Measurements from ENCODE around the gene ACE. TPM values are rescaled to one million over a fixed set of nuclear protein-coding genes. Genes with fewer than 3 reads are reported as not detected.
A peak's percentile ranks its signal among the peaks of the same experiment; 100 is the strongest.

ACE gene
- total RNA-seq, 5 donors from 2014 or later (not counting 1 experiment from before 2014, with no cell fraction given) = 4.1 to 37.0 (median 12.8) TPM

GRCh38 chr17:63479495-63480184, 2.8 kb downstream of the ACE start:
- Histone ChIP-seq H3K4me3 (ENCODE audit: control insufficient read depth in 1 of 2, extremely low read depth in 1 of 2, low read length in 1 of 2) (no peak overlapping the region), H3K27me3 (replicated peaks in 1 of 2; ENCODE audit: control insufficient read depth in 2 of 2, extremely low read depth in 1 of 2, insufficient read depth in 2 of 2, low read length in 1 of 2) (peaks cover 2 to 57% of the 10 kb centered on the region in 2 experiments), H3K4me1 (ENCODE audit: control insufficient read depth in 1 of 2, extremely low read depth in 1 of 2, insufficient read depth in 2 of 2, low read length in 2 of 2) (peaks cover 4 to 27% of the 10 kb centered on the region in 2 experiments), H3K27ac (ENCODE audit: low read length) (no peak overlapping the region), H3K9me3 (no peaks in the 10 kb centered on the region), H3K36me3 (ENCODE audit: control insufficient read depth in 2 of 2, extremely low read depth in 1 of 2, insufficient read depth in 1 of 2, low read length in 1 of 2) (no peaks in the 10 kb centered on the region)
- no peaks in the 10 kb centered on the region for H3K9me3 Mint-ChIP-seq
- H3K27ac Mint-ChIP-seq = no peak overlapping the region
- H3K36me3 Mint-ChIP-seq = no peaks in the 10 kb centered on the region
- DNase-seq (no peak), ATAC-seq (replicated peaks in 1 of 4) (no peak)
- ChIA-PET CTCF (interaction anchor here (1.6 to 5.9 kb wide), 5 partner anchors 39 to 132 kb away, joined by 4 to 59 read pairs (median 13); no protein-coding TSS in a partner anchor), POLR2A (no interaction called here)
- peaks cover 4 to 18% (median 11%) of the 10 kb centered on the region in 3 donors for H3K4me1 Mint-ChIP-seq
- peak overlapping the region in 1 of 3 donors; percentile 59 for H3K4me3 Mint-ChIP-seq
- 86% methylated on average over 16 of the region's 17 CpGs for WGBS (ENCODE audit: insufficient coverage)
- peaks cover 5 to 15% of the 10 kb centered on the region in 2 donors for H3K27me3 Mint-ChIP-seq

GRCh38 chr17:63480192-63480784, 3.4 kb downstream of the ACE start:
- no peaks in the 10 kb centered on the region for H3K36me3 ChIP-seq (ENCODE audit: control insufficient read depth in 2 of 2, extremely low read depth in 1 of 2, insufficient read depth in 1 of 2, low read length in 1 of 2)
- no peak overlapping the region for H3K4me3 Mint-ChIP-seq
- 78% methylated on average over 15 of the region's 21 CpGs for WGBS (ENCODE audit: insufficient coverage)
- peaks cover 4 to 27% of the 10 kb centered on the region in 2 experiments for H3K4me1 ChIP-seq (ENCODE audit: control insufficient read depth in 1 of 2, extremely low read depth in 1 of 2, insufficient read depth in 2 of 2, low read length in 2 of 2)
- peaks cover 2 to 51% of the 10 kb centered on the region in 2 experiments for H3K27me3 ChIP-seq (replicated peaks in 1 of 2; ENCODE audit: control insufficient read depth in 2 of 2, extremely low read depth in 1 of 2, insufficient read depth in 2 of 2, low read length in 1 of 2)
- DNase-seq (no peak), ATAC-seq (replicated peaks in 1 of 4) (no peak)
- ChIA-PET CTCF (interaction anchor here (2.2 to 5.9 kb wide), 3 partner anchors 40 to 55 kb away, joined by 4 to 59 read pairs (median 30); no protein-coding TSS in a partner anchor), POLR2A (no interaction called here)
- H3K4me3 ChIP-seq (ENCODE audit: control insufficient read depth in 1 of 2, extremely low read depth in 1 of 2, low read length in 1 of 2) = no peak overlapping the region
- no peaks in the 10 kb centered on the region for H3K9me3 Mint-ChIP-seq
- H3K4me1 Mint-ChIP-seq = peaks cover 4 to 18% (median 11%) of the 10 kb centered on the region in 3 donors
- H3K27ac Mint-ChIP-seq = no peak overlapping the region
- H3K36me3 Mint-ChIP-seq = no peaks in the 10 kb centered on the region
- peaks cover 5 to 15% of the 10 kb centered on the region in 2 donors for H3K27me3 Mint-ChIP-seq
- H3K9me3 ChIP-seq = no peaks in the 10 kb centered on the region
- no peak overlapping the region for H3K27ac ChIP-seq (ENCODE audit: low read length)

- no peak overlapping the region for H3K27ac ChIP-seq (ENCODE audit: low read length)
- ATAC-seq (replicated peaks in 1 of 4) = no peak
- Mint-ChIP-seq H3K27ac (no peak overlapping the region), H3K9me3 (no peaks in the 10 kb centered on the region), H3K4me3 (no peak overlapping the region), H3K36me3 (no peaks in the 10 kb centered on the region), H3K4me1 (peaks cover 4 to 16% (median 11%) of the 10 kb centered on the region in 3 donors), H3K27me3 (peaks cover 5 to 15% of the 10 kb centered on the region in 2 donors)
- CTCF ChIA-PET = interaction anchor here (1.1 to 5.9 kb wide), 3 partner anchors 55 to 131 kb away, joined by 3 to 59 read pairs (median 30); no protein-coding TSS in a partner anchor
- H3K27me3 ChIP-seq (replicated peaks in 1 of 2; ENCODE audit: control insufficient read depth in 2 of 2, extremely low read depth in 1 of 2, insufficient read depth in 2 of 2, low read length in 1 of 2) = peaks cover 2 to 44% of the 10 kb centered on the region in 2 experiments
- H3K4me3 ChIP-seq (ENCODE audit: control insufficient read depth in 1 of 2, extremely low read depth in 1 of 2, low read length in 1 of 2) = no peak overlapping the region
- WGBS (ENCODE audit: insufficient coverage) = 88% methylated on average over 4 of the region's 11 CpGs
- no peak for DNase-seq
- H3K4me1 ChIP-seq (ENCODE audit: control insufficient read depth in 1 of 2, extremely low read depth in 1 of 2, insufficient read depth in 2 of 2, low read length in 2 of 2) = peaks cover 4 to 26% of the 10 kb centered on the region in 2 experiments
- H3K36me3 ChIP-seq (ENCODE audit: control insufficient read depth in 2 of 2, extremely low read depth in 1 of 2, insufficient read depth in 1 of 2, low read length in 1 of 2) = no peaks in the 10 kb centered on the region
- POLR2A ChIA-PET = no interaction called here
- H3K9me3 ChIP-seq = no peaks in the 10 kb centered on the region
Observed at GRCh38 chr17:63480826-63481487, 4.1 kb downstream of the ACE start.

GRCh38 chr17:63481488-63481870, 4.6 kb downstream of the ACE start:
- POLR2A ChIA-PET = no interaction called here

GRCh38 chr17:63482509-63482908, 5.6 kb downstream of the ACE start:
- CTCF ChIA-PET = no interaction called here
- no peak for DNase-seq
- Mint-ChIP-seq H3K27me3 (peaks cover 4 to 14% of the 10 kb centered on the region in 2 donors), H3K4me1 (peaks cover 4 to 15% (median 10%) of the 10 kb centered on the region in 3 donors), H3K4me3 (no peak overlapping the region), H3K9me3 (no peaks in the 10 kb centered on the region), H3K36me3 (no peaks in the 10 kb centered on the region), H3K27ac (no peak overlapping the region)
- Histone ChIP-seq H3K4me1 (ENCODE audit: control insufficient read depth in 1 of 2, extremely low read depth in 1 of 2, insufficient read depth in 2 of 2, low read length in 2 of 2) (peaks cover 2 to 18% of the 10 kb centered on the region in 2 experiments), H3K9me3 (no peaks in the 10 kb centered on the region), H3K27me3 (replicated peaks in 1 of 2; ENCODE audit: control insufficient read depth in 2 of 2, extremely low read depth in 1 of 2, insufficient read depth in 2 of 2, low read length in 1 of 2) (peaks cover 0 to 39% of the 10 kb centered on the region in 2 experiments), H3K27ac (ENCODE audit: low read length) (no peak overlapping the region), H3K36me3 (ENCODE audit: control insufficient read depth in 2 of 2, extremely low read depth in 1 of 2, insufficient read depth in 1 of 2, low read length in 1 of 2) (no peaks in the 10 kb centered on the region), H3K4me3 (ENCODE audit: control insufficient read depth in 1 of 2, extremely low read depth in 1 of 2, low read length in 1 of 2) (no peak overlapping the region)
- 83% methylated on average over 14 of the region's 16 CpGs for WGBS (ENCODE audit: insufficient coverage)
- POLR2A ChIA-PET = interaction anchor here in 1 of 2 donors (0.7 kb wide), 1 partner anchor 48 kb away, joined by 3 read pairs; no protein-coding TSS in a partner anchor
- no peak for ATAC-seq (replicated peaks in 1 of 4)

More at GRCh38 chr17:63481488-63481870, 4.6 kb downstream of the ACE start:
- ATAC-seq (replicated peaks in 1 of 4) = no peak
- H3K27ac ChIP-seq (ENCODE audit: low read length) = no peak overlapping the region
- peaks cover 2 to 20% of the 10 kb centered on the region in 2 experiments for H3K4me1 ChIP-seq (ENCODE audit: control insufficient read depth in 1 of 2, extremely low read depth in 1 of 2, insufficient read depth in 2 of 2, low read length in 2 of 2)
- Mint-ChIP-seq H3K4me1 (peaks cover 4 to 16% (median 11%) of the 10 kb centered on the region in 3 donors), H3K9me3 (no peaks in the 10 kb centered on the region), H3K36me3 (no peaks in the 10 kb centered on the region), H3K27ac (no peak overlapping the region), H3K27me3 (peaks cover 5 to 15% of the 10 kb centered on the region in 2 donors), H3K4me3 (no peak overlapping the region)
- H3K27me3 ChIP-seq (replicated peaks in 1 of 2; ENCODE audit: control insufficient read depth in 2 of 2, extremely low read depth in 1 of 2, insufficient read depth in 2 of 2, low read length in 1 of 2) = peaks cover 0 to 40% of the 10 kb centered on the region in 2 experiments
- no peak for DNase-seq
- 86% methylated on average over 12 of the region's 16 CpGs for WGBS (ENCODE audit: insufficient coverage)
- H3K36me3 ChIP-seq (ENCODE audit: control insufficient read depth in 2 of 2, extremely low read depth in 1 of 2, insufficient read depth in 1 of 2, low read length in 1 of 2) = no peaks in the 10 kb centered on the region
- no peak overlapping the region for H3K4me3 ChIP-seq (ENCODE audit: control insufficient read depth in 1 of 2, extremely low read depth in 1 of 2, low read length in 1 of 2)
- CTCF ChIA-PET = interaction anchor here (1.1 to 5.9 kb wide), 3 partner anchors 55 to 130 kb away, joined by 3 to 59 read pairs (median 30); no protein-coding TSS in a partner anchor
- no peaks in the 10 kb centered on the region for H3K9me3 ChIP-seq

GRCh38 chr17:63483038-63483437, 6.2 kb downstream of the ACE start:
- H3K4me3 Mint-ChIP-seq = no peak overlapping the region
- no peak overlapping the region for H3K27ac ChIP-seq (ENCODE audit: low read length)
- H3K4me1 ChIP-seq (ENCODE audit: control insufficient read depth in 1 of 2, extremely low read depth in 1 of 2, insufficient read depth in 2 of 2, low read length in 2 of 2) = peaks cover 2 to 12% of the 10 kb centered on the region in 2 experiments
- H3K36me3 ChIP-seq (ENCODE audit: control insufficient read depth in 2 of 2, extremely low read depth in 1 of 2, insufficient read depth in 1 of 2, low read length in 1 of 2) = no peaks in the 10 kb centered on the region
- ChIA-PET CTCF (no interaction called here), POLR2A (no interaction called here)
- H3K9me3 Mint-ChIP-seq = no peaks in the 10 kb centered on the region
- H3K4me1 Mint-ChIP-seq = peaks cover 4 to 10% (median 6%) of the 10 kb centered on the region in 3 donors
- no peaks in the 10 kb centered on the region for H3K9me3 ChIP-seq
- DNase-seq (no peak), ATAC-seq (replicated peaks in 1 of 4) (no peak)
- WGBS (ENCODE audit: insufficient coverage) = 100% methylated on average over 3 of the region's 10 CpGs
- H3K27me3 ChIP-seq (replicated peaks in 1 of 2; ENCODE audit: control insufficient read depth in 2 of 2, extremely low read depth in 1 of 2, insufficient read depth in 2 of 2, low read length in 1 of 2) = peaks cover 0 to 33% of the 10 kb centered on the region in 2 experiments
- no peak overlapping the region for H3K4me3 ChIP-seq (ENCODE audit: control insufficient read depth in 1 of 2, extremely low read depth in 1 of 2, low read length in 1 of 2)
- no peak overlapping the region for H3K27ac Mint-ChIP-seq
- peaks cover 0 to 10% of the 10 kb centered on the region in 2 donors for H3K27me3 Mint-ChIP-seq
- no peaks in the 10 kb centered on the region for H3K36me3 Mint-ChIP-seq

Measured in T-cell (primary cell).